Forelimb muscle (tissue), 1 donor: ENCODE measurements around the gene NFILZ. TPM values are rescaled to one million over a fixed set of nuclear protein-coding genes. Genes with fewer than 3 reads are reported as not detected.

Experiments used
- DNase-seq: peaks from one replicate; pipeline ENCODE4 v3.0.0-alpha.2; 2013; ENCODE audit warnings: low read depth
- polyA plus RNA-seq: library from polyadenylated mRNA; unstranded; fragments of 120-200 nt; gene quantifications from one replicate; pipeline ENCODE4 v1.2.1, GENCODE V29; 2013; ENCODE audit not compliant: insufficient read length

The NFILZ gene, protein sequence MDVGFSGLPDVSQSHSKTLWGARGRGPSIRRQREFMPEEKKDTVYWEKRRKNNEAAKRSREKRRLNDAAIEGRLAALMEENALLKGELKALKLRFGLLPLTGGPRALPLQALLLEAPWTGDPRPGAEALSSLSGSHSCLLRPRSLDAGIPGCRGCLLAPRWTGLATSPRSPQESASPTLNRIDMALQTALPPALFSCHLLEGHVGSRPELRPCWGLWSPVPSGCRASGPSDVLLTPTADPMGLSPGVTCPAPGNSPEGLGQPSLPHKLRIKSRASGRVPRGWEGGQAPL
- polyA plus RNA-seq, result not detected

GRCh38 chr19:8629996-8630683 is at the start of gene NFILZ:
Gene NFILZ, plus strand, starts transcription at chr19:8630633. Its CDS starts 46,133 bp downstream, at chr19:8676766.
- DNase-seq, result no peak

DNA sequence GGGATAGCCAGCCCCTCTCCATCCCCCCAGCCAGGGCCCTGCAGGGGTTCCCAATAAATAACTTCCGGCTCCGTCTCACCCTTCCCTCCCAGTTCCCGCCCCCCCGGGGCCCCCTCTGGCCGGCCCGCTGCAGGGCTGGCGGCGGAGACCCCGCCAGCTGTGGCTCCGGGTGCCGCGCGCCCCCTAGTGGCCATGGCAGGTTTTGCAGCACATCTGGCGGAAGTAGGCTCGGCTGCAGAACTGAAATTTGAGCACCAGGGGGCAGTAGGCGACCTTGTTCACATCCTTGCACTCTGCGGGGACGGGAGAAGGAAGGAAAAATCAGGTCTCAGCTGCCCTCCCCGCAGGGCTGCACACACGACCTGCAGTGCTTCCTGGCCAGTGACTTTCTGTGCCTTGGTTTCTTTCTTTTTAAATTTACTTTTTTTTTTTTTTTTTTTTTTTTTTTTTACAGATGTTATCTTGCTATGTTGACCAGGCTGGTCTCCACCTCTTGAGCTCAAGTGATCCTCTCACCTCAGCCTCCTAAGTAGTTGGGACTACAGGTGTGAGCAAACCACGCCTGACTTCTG is 49.6 kb upstream of the NFILZ start:
- DNase-seq, result peak; percentile 65

DNA sequence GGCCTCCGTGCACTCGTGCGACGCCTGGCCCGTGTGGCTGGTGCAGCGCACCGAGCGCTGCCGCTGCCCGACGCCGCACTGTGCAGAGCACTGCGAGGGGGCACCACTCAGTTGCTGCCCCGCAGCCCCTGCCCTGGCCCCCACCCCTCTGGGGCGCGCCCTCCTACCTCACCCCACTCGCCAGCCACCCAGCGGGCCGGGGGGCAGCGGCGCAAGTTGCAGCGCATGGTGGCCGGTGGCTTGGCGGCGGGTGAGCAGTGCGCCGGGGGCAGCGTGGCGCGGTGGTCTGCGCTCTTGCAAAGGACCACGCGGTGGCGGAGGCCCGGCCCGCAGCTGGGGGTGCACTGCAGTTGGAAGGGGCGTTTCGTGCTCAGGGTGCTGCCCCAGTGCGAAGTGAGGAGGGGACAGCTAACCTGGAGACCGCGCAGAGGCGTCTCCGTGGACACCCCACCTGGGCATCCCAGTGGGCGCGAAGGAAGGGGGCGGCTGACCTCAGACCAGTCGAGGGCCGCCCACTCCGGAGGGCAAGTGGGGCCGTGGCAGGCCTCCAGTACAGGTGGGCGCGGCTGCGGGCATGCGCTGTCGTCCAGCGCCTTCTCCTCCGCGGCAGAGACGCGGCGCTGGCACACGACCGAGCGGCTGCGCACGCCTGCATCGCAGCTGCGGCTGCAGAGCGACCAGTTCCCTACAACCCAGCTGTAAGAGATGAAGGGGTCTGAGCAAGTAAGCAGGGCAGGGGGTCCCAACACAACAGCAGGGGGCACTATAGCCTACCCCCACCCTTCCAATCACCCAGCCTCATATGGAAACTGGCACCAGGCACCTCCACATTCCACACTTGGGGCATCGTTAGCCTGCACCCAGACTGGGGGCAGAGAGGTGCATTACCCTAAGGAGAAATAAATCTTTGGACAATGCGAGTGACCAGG is 45.2 kb upstream of the NFILZ start:
- no peak for DNase-seq

DNA sequence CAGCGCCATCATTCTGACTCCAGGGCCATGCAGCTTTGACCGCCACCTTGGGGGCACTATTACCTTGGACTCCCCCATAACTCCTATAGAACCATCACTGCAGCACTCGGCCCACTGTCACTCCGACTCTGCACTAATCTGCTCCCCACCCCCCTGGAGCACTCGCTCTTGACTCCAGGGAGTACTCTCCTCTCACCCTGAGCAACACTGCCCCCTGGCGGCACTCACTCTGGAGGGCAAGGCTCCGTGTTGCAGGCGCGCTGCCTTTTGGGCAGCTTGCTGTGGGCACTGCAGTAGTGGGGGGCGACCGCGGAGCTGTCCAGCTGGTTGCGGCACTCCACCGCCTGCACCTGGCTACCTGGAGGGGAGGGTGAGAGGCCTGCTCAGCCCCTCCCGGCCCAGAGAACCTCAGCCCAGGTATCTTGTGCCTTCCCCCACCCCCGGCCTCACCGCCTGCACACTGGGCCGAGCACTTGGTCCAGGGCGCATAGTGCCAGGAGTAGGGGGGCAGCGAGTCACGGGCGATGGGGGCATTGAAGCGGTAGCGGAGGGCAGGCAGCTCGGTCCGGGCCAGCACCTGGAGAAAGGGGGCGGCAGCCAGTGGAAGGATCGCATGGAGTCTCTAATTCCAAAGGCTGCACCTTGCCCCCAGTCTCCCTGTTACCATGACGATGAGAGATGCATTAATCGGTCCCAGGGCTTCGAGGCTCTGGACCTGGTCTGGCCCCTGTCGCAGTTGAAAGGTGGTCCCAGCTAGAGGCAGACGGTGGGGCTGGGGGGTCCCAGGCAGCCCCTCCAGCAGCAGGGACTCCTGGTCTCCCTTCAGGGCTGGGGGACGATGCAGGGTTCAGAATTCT is 44.3 kb upstream of the NFILZ start:
- no peak for DNase-seq

DNA sequence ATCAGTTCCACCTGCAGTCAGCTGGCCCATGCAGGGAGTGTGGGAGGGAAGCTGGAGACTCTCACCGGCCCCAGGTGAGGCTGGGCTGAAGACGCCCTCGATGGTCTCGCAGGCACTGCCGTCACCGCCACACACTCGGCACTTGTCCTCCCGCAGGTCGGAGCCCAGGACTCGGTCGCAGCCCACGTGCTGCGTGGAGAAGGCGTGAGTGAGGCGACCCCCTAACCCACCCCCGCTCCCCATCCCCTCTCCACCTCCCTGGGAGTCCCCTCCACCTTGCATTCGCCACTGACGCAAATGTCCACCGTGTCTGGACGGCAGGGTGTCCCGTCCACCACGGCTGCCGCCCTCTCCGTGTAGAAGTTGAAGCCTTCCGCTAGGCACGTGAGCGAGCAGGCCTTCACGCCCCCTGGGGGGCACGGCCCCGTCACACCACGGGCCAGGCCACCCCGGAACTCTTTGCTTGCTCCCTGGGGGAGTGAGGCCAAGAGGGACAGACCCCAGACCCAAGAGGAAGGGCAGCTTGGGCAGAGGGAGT is 41.2 kb upstream of the NFILZ start:
- no peak for DNase-seq

GRCh38 chr19:8592231-8593009 is 38.0 kb upstream of the NFILZ start:
- DNase-seq, result peak; percentile 57

GRCh38 chr19:8593931-8594330 is 36.5 kb upstream of the NFILZ start:
- no peak for DNase-seq

GRCh38 chr19:8595651-8596050 is 34.8 kb upstream of the NFILZ start:
- no peak for DNase-seq

DNA sequence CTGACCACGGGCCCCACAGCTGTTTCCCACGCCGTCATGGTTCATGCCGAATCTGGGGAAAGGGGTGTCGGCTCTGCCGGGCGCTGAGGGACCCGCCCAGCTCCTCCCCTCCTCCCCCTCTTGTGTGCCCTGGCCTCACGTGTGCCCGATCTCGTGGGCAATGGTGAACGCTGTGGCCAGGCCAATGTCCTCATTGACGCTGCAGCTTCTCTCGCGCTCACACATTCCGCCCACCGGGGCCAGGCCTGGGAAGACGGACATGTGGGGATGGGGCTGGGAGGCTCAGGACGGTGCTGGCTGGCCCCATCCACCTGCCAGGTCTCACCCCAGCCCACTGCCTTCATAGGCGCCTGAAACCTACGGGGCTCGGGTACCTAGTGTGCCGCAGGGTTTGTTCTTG is 34.3 kb upstream of the NFILZ start:
- no peak for DNase-seq

DNA sequence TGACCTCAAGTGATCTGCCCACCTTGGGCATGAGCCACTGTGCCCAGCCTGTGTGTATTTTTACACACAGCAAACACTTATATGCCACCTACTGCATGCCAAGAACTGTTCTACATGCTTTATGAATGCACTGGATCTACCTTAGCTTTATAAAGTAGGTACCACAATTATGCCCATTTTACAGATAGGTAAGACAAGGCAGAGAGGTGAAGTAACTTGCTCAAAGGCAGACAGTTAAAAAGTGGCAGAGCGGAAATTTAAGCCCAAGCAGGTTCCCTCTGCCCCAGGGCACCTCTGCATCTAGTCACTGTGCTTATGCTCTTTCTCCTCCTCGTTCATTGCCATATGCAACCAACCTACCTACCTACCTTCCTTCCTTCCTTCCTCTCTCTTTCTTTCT is 30.4 kb upstream of the NFILZ start:
- DNase-seq, result no peak

- DNase-seq, result no peak
Observed at GRCh38 chr19:8600816-8601215, 29.6 kb upstream of the NFILZ start.

DNA sequence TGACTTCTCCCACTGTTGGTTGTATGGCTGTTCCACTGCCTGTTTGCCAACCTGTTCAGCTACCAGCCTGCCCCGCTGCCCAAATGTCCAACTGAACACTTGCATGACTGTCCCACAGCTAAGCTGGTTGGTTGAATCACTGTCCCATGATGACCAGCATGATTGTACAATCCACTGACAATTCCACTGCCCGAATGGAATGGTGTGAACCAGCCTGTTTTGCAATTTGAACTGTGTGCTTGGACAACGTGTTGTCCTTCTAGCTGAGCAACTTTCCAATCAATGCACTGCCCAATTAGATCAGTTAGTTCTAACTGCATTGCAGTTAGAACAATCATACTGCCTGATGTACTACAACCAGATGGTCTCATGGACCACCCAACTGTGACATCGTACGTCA is 28.6 kb upstream of the NFILZ start:
- DNase-seq, result no peak

- no peak for DNase-seq
Observed at GRCh38 chr19:8605514-8605913, 24.9 kb upstream of the NFILZ start.

GRCh38 chr19:8607386-8607785 is 23.0 kb upstream of the NFILZ start:
- no peak for DNase-seq

DNA sequence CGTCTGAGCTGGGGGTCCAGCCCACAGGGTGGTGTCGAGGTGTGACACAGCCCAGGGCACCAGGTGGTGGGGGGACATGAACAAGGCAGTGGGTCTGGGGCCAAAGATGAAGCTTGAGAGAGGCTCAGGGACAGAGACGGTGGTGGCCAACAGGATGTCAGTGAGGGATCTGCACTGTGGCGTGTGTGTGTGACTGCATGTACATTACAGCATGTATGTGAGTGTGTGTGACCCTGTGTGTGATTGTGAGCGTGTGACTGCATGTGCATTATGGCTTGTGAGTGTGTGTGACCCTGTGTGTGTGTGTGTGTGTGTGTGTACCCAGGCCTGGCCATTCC is 21.5 kb upstream of the NFILZ start:
- no peak for DNase-seq

- no peak for DNase-seq
Observed at GRCh38 chr19:8609279-8610040, 21.0 kb upstream of the NFILZ start.

GRCh38 chr19:8610041-8610935 is 20.1 kb upstream of the NFILZ start, which contains the start of gene ADAMTS10:
Gene ADAMTS10, minus strand, starts transcription at chr19:8610715. Its CDS starts 5,005 bp downstream, at chr19:8605710.
- DNase-seq, result no peak

DNA sequence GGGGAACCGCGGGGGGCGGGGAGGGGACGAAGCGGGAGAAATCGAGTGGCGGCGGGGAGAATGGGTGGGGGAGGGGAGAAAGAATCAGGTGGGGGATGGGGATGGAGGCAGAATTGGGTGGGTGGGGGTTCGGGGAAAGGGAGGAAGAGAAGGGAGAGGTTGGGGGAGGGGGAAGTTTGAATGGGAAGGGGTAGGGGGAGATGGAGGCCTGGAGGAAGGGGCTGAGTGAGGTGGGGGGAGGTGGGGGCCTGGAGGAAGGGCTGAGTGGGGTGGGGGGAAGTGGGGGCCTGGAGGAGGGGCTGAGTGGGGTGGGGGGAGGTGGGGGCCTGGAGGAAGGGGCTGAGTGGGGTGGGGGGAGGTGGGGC is 19.5 kb upstream of the NFILZ start:
- DNase-seq, result no peak
